C4-2B (cell line): ENCODE data around the gene FKBP1A.
"Not testable (repeated sequence)": the region's sequence is repeated elsewhere in the genome, so short reads cannot be mapped to it uniquely, and the experiment has no call there.

Experiments
- H3K27ac ChIP-seq: fragments of 450-650 bp; 2 replicates; pipeline ENCODE4 v1.5.1; 2017
- ZFX ChIP-seq: fragments of 450-650 bp; IDR thresholded peaks from 2 replicates; pipeline ENCODE4 v1.6.1; 2017
- TF ChIP-seq, protein P1 (sequence below): fragments of 450-650 bp; conservative IDR thresholded peaks from 2 replicates; pipeline ENCODE4 v1.5.1; 2017; ENCODE audit warnings: mild to moderate bottlenecking

FKBP1A gene

DNA sequence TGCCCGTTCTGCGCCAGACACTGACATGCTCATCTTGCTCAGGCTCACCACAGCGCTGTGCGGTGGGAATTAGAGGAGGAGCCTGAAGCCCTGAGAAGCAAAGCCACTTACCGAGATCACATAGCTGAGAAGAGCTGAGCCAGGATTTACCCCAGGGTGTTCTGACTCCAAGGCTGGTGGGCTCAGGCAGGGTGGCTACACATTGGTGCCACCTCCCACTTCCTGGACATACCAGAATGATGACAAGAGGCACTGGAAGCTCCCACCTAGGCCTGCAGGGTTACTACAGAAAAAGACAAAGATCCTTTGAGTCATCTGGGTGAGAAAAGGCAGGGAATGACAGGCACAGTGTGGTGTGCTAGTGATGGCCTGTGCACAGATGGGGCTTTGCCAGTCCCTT, 24.4 kb upstream of the FKBP1A start:
- TF ChIP-seq ZFX = no peak
- no peak overlapping the region for H3K27ac ChIP-seq

DNA sequence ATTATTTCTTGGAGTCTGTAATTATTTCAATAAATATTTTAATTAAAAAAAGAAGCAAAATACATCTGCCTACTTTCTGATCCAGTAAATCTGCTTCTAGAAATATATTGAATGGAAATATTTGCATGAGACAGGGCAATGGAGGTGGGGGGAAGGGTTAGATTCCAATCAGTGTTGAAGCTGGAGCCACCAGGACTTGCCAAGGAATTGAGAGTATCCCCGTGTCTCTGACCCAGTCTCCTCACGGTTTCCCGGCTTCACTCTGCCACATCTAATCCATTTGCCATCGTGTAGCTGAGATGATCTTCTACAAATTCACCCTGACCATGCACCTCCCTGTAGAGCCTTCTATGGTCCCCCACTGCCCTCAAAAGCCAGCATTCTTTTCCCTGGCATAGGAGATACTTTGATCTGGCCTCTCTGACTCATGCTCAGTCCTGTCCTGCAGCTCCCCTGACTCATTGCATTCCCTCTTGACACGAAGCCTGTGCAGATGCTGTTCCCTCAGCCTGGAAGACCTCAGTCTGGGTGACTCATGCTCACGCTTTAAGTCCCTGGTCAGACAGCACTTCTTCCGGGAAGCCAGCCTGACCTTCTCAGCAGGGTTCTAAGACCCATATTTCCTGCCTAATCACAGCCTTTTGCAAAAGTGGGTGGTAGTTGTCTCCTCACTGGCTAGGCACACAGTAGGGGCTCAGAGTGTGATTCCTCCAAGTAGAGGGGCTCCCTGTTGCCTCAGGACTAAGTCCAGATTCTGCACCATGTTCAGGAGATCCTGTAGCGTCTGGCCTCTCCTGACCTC, 23.0 kb upstream of the FKBP1A start:
- no peak overlapping the region for H3K27ac ChIP-seq
- TF ChIP-seq ZFX = no peak
- TF ChIP-seq, protein P1, sequence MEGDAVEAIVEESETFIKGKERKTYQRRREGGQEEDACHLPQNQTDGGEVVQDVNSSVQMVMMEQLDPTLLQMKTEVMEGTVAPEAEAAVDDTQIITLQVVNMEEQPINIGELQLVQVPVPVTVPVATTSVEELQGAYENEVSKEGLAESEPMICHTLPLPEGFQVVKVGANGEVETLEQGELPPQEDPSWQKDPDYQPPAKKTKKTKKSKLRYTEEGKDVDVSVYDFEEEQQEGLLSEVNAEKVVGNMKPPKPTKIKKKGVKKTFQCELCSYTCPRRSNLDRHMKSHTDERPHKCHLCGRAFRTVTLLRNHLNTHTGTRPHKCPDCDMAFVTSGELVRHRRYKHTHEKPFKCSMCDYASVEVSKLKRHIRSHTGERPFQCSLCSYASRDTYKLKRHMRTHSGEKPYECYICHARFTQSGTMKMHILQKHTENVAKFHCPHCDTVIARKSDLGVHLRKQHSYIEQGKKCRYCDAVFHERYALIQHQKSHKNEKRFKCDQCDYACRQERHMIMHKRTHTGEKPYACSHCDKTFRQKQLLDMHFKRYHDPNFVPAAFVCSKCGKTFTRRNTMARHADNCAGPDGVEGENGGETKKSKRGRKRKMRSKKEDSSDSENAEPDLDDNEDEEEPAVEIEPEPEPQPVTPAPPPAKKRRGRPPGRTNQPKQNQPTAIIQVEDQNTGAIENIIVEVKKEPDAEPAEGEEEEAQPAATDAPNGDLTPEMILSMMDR = no peak

DNA sequence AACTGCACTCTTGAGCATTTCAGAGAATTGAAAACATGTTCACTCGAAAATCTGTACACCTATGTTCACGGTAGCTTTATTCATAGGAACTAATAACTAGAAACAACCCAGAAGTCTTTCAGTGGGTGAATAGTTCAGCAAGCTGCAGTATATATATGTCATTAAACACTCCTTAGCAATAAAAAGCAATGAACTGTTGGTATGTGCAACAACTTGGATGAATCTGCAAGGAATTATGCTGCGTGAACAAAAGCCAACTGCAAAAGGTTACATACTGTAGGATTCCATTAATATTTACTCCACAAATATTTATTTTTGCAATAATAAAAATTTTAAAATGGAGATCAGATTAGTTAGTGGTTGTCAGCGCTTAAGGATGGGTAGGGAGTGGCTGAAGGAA, 22.1 kb upstream of the FKBP1A start:
- no peak overlapping the region for H3K27ac ChIP-seq
- TF ChIP-seq ZFX = no peak

DNA sequence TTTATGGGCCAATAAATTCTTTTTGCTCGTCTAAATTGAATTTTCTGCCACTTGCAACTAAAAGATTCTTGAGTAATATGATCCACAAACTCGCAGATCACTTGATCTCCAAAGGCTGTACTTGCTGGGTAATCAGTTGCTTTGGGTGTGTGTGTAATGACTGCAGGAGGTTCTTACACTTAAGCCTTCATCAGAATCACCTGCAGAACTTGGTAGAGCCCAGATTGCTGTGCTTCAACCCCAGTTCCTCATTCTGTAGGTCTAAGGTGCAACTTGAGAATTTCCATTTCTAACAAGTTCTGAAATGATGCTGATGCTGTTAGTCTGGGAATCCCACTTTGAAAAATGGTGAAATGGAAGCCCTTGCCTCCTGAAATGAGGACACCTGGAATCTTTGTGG, 12.9 kb upstream of the FKBP1A start:
- TF ChIP-seq, protein P1 = no peak
- no peak overlapping the region for H3K27ac ChIP-seq

DNA sequence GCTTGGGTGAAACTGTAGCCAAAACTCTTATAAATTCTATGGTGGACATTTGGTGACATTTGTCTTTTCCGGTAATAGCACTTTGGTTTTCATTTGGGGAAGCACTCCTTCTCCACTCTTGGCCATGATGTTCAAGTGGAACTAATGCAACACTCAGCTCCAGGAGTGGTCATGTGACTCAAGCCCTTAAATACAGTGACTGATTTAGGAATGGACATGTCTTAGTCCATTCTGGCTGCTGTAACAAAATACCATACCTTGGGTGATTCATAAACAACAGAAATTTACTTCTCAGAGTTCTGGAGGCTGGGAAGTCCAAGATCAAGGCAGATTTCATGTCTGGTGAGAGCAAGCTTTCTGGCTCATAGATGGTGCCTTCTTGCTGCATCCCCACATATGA, 10.8 kb upstream of the FKBP1A start:
- no peak overlapping the region for H3K27ac ChIP-seq
- TF ChIP-seq ZFX = no peak
- TF ChIP-seq, protein P1 = no peak

DNA sequence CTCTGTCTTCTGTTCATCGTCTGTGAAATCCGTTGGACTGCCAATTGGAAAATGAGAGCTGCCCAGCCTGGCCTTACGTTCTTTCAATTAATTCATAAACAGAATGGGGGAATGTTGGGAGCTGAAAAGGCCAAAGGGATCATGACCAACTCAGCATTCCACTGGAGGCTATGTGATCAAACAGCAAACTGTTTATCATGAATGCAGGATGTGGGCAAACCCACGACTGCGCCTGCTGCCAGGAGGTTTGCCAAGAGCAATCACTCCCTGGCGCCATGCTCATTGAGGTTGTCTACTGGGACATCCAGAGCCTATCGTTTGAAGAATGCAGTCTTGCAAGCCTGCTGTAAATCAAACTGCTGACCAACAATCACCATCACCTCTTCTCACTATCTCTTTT, 9.3 kb upstream of the FKBP1A start:
- TF ChIP-seq, protein P1 = no peak
- TF ChIP-seq ZFX = no peak
- no peak overlapping the region for H3K27ac ChIP-seq

DNA sequence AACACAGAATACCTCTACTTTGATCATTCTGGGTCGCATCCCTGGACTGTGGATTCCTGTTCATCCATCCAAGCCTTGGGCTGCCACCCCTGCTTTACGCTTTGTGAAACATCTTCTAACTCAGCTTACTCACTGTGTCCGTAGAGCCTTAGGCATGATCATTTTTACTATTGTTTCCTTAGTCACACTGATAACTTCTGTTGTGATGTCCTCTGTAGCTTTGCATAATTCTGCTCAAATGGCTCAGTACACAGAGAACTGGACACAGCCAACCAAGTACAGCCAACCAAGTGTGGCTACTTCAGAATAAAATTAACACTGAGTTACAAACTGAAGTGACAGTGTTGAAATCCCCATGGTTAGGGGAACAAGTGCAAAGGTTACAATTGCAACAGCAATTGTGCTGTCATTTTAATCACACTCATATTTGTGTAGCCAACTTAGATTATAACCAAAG, 8.6 kb upstream of the FKBP1A start:
- no peak overlapping the region; the same call in 1 of the 2 replicates for H3K27ac ChIP-seq
- TF ChIP-seq, protein P1 = no peak
- TF ChIP-seq ZFX = no peak

DNA sequence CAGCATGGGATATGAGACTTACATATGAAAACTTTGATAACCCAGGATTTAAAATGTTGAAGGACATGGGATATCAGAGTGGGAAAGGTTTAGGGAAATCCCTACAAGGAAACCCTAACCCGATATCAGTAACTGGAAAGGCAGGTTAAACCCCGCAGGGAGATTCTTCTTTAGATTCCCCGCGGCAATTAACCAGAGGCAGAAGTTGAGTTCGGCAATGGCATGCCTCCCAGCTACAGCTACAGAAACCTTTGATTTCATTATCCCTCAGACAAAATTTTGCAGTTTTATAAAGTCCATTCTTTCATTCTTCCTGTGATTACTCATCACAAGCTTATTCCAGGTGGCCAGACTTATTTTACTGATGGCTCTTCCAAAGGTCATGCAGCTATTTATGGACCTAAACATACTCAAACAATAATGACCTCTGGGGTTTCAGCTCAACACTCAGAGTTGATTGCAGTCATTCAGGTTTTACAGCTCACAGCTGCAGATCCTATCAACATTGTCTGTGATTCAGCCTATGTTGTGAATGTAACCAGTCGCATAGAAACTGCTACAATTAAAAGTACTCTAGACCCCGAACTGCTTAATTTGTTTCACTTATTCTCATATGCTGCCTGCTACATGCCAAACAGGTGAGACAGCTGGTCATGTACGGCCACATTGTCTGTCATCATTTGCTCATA, 7.0 kb upstream of the FKBP1A start:
- H3K27ac ChIP-seq = not testable (repeated sequence)

DNA sequence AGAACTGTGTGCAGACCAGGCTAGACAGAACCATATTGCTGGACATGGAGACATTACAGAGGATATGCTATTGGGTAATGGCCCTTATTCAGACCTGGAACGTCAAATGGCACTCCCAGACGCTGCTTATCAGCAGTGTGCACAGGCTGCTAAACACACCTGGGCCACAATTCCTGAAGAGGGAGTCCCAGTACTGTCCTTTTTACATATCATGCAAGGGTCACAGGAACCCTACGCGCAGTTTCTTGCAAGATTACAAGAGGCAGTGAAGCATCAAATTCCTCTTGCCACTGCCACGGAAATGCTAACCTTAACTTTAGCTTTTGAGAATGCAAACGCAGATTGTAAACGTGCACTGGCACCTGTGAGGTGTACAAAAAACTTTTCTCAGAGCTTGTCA, 5.3 kb upstream of the FKBP1A start:
- H3K27ac ChIP-seq = not testable (repeated sequence)
